Neuronal stem cell (in vitro differentiated cells): ENCODE measurements around the gene TRIM48. TPM values are rescaled to one million over a fixed set of nuclear protein-coding genes. Genes with fewer than 3 reads are reported as not detected.
"Not testable (repeated sequence)": the region's sequence is repeated elsewhere in the genome, so short reads cannot be mapped to it uniquely, and the experiment has no call there.

ENCODE experiments used
- DNase-seq: peaks from one replicate; pipeline ENCODE4 v3.0.0-alpha.2; 2013; ENCODE audit warnings: low spot score
- H2AFZ ChIP-seq: one replicate; pipeline ENCODE4 v1.6.1; 2013; ENCODE audit warnings: mild to moderate bottlenecking, low read length, inconsistent platforms
- H2AK5ac ChIP-seq: 2 replicates; pipeline ENCODE4 v1.6.1; 2013; ENCODE audit warnings: low read depth, mild to moderate bottlenecking, inconsistent platforms, low read length, moderate library complexity, mixed read lengths
- H2BK120ac ChIP-seq: 2 replicates; pipeline ENCODE4 v1.6.1; 2013; ENCODE audit warnings: low read depth, mild to moderate bottlenecking, inconsistent platforms, low read length, moderate library complexity, mixed read lengths
- H2BK12ac ChIP-seq: one replicate; pipeline ENCODE4 v1.6.1; 2013; ENCODE audit warnings: low read length, inconsistent platforms
- H2BK15ac ChIP-seq: 2 replicates; pipeline ENCODE4 v1.6.1; 2013; ENCODE audit warnings: mild to moderate bottlenecking, low read length, inconsistent platforms, mixed read lengths
- H2BK5ac ChIP-seq: one replicate; pipeline ENCODE4 v1.6.1; 2013; ENCODE audit warnings: inconsistent platforms, mild to moderate bottlenecking, low read length, moderate library complexity
- H3K14ac ChIP-seq: one replicate; pipeline ENCODE4 v1.6.1; 2013; ENCODE audit warnings: low read length, inconsistent platforms
- H3K18ac ChIP-seq: 2 replicates; pipeline ENCODE4 v1.6.1; 2013; ENCODE audit warnings: low read length, inconsistent platforms
- H3K23ac ChIP-seq: 2 replicates; pipeline ENCODE4 v1.6.1; 2013; ENCODE audit warnings: low read depth, mild to moderate bottlenecking, mixed read lengths, low read length, inconsistent platforms; ENCODE audit not compliant: poor library complexity
- H3K27ac ChIP-seq: replicated peaks from 3 replicates; pipeline ENCODE4 v1.5.1; 2013; ENCODE audit warnings: low read length, inconsistent platforms
- H3K27me3 ChIP-seq, 3 experiments: 2 replicates each; pipeline ENCODE4 v1.6.1; 2013; ENCODE audit warnings: low read length in 3 of 3, mild to moderate bottlenecking in 2 of 3, inconsistent platforms in 1 of 3, low read depth in 1 of 3, mixed read lengths in 1 of 3, moderate library complexity in 1 of 3; ENCODE audit not compliant: control insufficient read depth in 3 of 3, insufficient read depth in 3 of 3
- H3K36me3 ChIP-seq, 2 donors: replicated peaks in 1 of 2; 2 replicates each; pipeline ENCODE4 v1.6.1; 2013; ENCODE audit warnings: low read length in 2 of 2; ENCODE audit not compliant: control insufficient read depth in 2 of 2, insufficient read depth in 2 of 2
- H3K4ac ChIP-seq: 2 replicates; pipeline ENCODE4 v1.6.1; 2013; ENCODE audit warnings: inconsistent platforms, mild to moderate bottlenecking, low read length, moderate library complexity
- H3K4me1 ChIP-seq, 2 donors: 1 replicate in 1 of 2; 2 replicates in 1 of 2; pipeline ENCODE4 v1.6.1; 2013; ENCODE audit warnings: low read length in 2 of 2, low read depth in 1 of 2; ENCODE audit not compliant: control insufficient read depth in 2 of 2, insufficient read depth in 1 of 2
- H3K4me2 ChIP-seq: one replicate; pipeline ENCODE4 v1.6.1; 2013; ENCODE audit warnings: mild to moderate bottlenecking, low read length, inconsistent platforms; ENCODE audit not compliant: insufficient read depth, poor library complexity, severe bottlenecking
- H3K4me3 ChIP-seq, 2 donors: 2 replicates each; pipeline ENCODE4 v1.5.1; 2013; ENCODE audit warnings: low read length in 2 of 2, mild to moderate bottlenecking in 2 of 2, inconsistent platforms in 1 of 2, moderate library complexity in 1 of 2
- H3K79me1 ChIP-seq: one replicate; pipeline ENCODE4 v1.6.1; 2013; ENCODE audit warnings: low read depth, mild to moderate bottlenecking, inconsistent platforms, low read length, moderate library complexity
- H3K9ac ChIP-seq: one replicate; pipeline ENCODE4 v1.6.1; 2013; ENCODE audit warnings: mild to moderate bottlenecking, low read depth, low read length, inconsistent platforms; ENCODE audit not compliant: poor library complexity
- H3K9me3 ChIP-seq, 2 donors: replicated peaks in 1 of 2; 2 replicates each; pipeline versions ENCODE3 to v1.6.1; 2013; ENCODE audit warnings: low read length in 2 of 2, mild to moderate bottlenecking in 2 of 2, inconsistent platforms in 1 of 2, low read depth in 1 of 2, mixed read lengths in 1 of 2, moderate library complexity in 1 of 2; ENCODE audit not compliant: control insufficient read depth in 2 of 2, insufficient read depth in 1 of 2
- H4K8ac ChIP-seq: one replicate; pipeline ENCODE4 v1.6.1; 2013; ENCODE audit warnings: low read depth, mild to moderate bottlenecking, inconsistent platforms, low read length, moderate library complexity
- H4K91ac ChIP-seq: one replicate; pipeline ENCODE4 v1.6.1; 2013; ENCODE audit warnings: low read length, low read depth, mild to moderate bottlenecking, inconsistent platforms; ENCODE audit not compliant: poor library complexity
- WGBS, 2 donors: extraction: QIAGEN DNeasy Blood & Tissue Kit; methylation state at CpG; one replicate each; pipeline ENCODE4 v1.1.7; 2013; ENCODE audit warnings: missing lambda C conversion rate in 2 of 2, mixed read lengths in 1 of 2; ENCODE audit not compliant: insufficient read length in 2 of 2, insufficient replicate concordance in 1 of 2; ENCODE audit errors: extremely low coverage in 2 of 2; 5-methylcytosine and 5-hydroxymethylcytosine counted together
- polyA plus RNA-seq, 2 experiments: library from polyadenylated mRNA; stranded (reverse); fragments of 200-250 nt; gene quantifications; one replicate each; pipeline ENCODE4 v1.2.3, GENCODE V29; 2013
- small RNA-seq: library from polyadenylated mRNA; stranded (forward); fragments of <200 nt; extraction: miRNeasy Mini kit (QIAGEN cat#:217004); gene quantifications from one replicate; pipeline ENCODE3, GENCODE V24; 2013; ENCODE audit not compliant: insufficient read depth

The TRIM48 gene
- polyA plus RNA-seq (2013, experiment 1 of 2) = not detected
- not detected for polyA plus RNA-seq (2013, experiment 2 of 2)

DNA sequence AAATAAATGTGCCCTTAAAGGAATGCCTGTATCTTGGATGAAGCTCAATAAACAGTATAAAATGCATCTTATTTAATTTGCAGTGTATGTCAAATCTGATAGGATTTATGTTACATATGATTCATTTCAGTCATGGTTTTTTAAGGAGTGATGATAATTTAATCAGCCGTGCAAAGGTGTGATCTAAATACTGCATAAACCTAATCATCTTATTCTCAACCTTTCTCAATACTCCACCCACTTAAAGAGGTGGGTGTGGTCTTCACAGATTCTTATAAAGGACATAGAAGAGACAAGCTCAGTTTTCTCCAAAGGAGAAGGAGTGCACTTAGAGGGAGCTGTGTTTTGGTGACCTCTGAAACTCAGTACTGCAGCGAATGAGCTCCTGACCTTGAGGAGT is at the start of gene TRIM48:
Gene TRIM48 (plus strand): TSS at position 301 of the 400 bp plus-strand sequence. CDS start 113 bp downstream, outside the sequence.
- H3K36me3 ChIP-seq, H2BK120ac ChIP-seq, H3K9ac ChIP-seq, H3K23ac ChIP-seq, H3K4me2 ChIP-seq, H3K18ac ChIP-seq, H3K4me1 ChIP-seq, H2BK15ac ChIP-seq, H2AFZ ChIP-seq, H2BK5ac ChIP-seq, H3K14ac ChIP-seq, H3K4ac ChIP-seq, H3K79me1 ChIP-seq, H2AK5ac ChIP-seq, H2BK12ac ChIP-seq, H4K8ac ChIP-seq, H3K27ac ChIP-seq, H3K9me3 ChIP-seq, DNase-seq, H4K91ac ChIP-seq, H3K27me3 ChIP-seq: not testable (repeated sequence)
- WGBS, 2 donors = no CpG with 5 or more reads among the region's 2 CpGs
- peak within 1 kb of the TSS in 1 of 2 donors; percentile 29 for H3K4me3 ChIP-seq

GRCh38 chr11:55238316-55238715 is 23.6 kb upstream of the TRIM48 start:
- H2BK12ac ChIP-seq, H2AK5ac ChIP-seq, H4K8ac ChIP-seq, H3K23ac ChIP-seq, H3K4me1 ChIP-seq, H3K4me3 ChIP-seq, H2BK15ac ChIP-seq, H2AFZ ChIP-seq, H3K9ac ChIP-seq, H3K79me1 ChIP-seq, H4K91ac ChIP-seq, H3K4ac ChIP-seq, H3K27ac ChIP-seq, H3K27me3 ChIP-seq, H3K4me2 ChIP-seq, H3K36me3 ChIP-seq, H2BK5ac ChIP-seq, H3K18ac ChIP-seq, H2BK120ac ChIP-seq, DNase-seq, H3K14ac ChIP-seq: not testable (repeated sequence)
- no CpG with 5 or more reads among the region's 5 CpGs for WGBS, 2 donors
- peaks cover 3 to 11% of the 10 kb centered on the region in 2 donors for H3K9me3 ChIP-seq

DNA sequence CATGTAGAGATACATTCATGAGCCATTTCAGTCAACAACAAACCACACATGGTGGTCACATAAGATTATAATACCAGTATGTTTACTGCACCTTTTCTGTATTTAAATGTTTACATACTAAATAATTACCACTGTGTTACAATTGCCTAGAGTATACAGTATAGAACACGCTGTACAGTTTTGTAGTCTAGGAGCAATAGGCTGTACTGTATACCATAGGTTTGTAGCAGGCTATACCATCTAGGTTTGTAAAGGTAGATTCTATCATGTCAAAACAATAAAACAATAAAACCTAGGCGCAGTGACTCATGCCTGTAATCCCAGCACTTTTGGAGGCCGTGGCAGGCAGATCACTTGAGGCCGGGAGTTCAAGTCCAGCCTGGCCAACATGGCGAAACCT is 1.1 kb downstream of the TRIM48 start:
- Histone ChIP-seq H3K9ac (no peak overlapping the region), H4K91ac (no peak overlapping the region), H2AFZ (no peak overlapping the region), H3K4me3 (peak overlapping the region in 1 of 2 donors; percentile 29), H3K4me2 (no peak overlapping the region), H4K8ac (no peak overlapping the region), H3K4ac (no peak overlapping the region), H3K9me3 (no peaks in the 10 kb centered on the region), H2BK12ac (no peak overlapping the region), H2BK15ac (no peak overlapping the region), H2AK5ac (no peak overlapping the region), H3K27ac (no peak overlapping the region), H3K18ac (no peak overlapping the region), H2BK120ac (no peak overlapping the region), H3K23ac (no peak overlapping the region), H2BK5ac (no peak overlapping the region), H3K36me3 (no peaks in the 10 kb centered on the region), H3K4me1 (no peaks in the 10 kb centered on the region), H3K27me3 (no peaks in the 10 kb centered on the region), H3K14ac (no peak overlapping the region), H3K79me1 (no peaks in the 10 kb centered on the region)
- DNase-seq = no peak
- WGBS, 2 donors = no CpG with 5 or more reads among the region's 5 CpGs

Small RNA genes within 50 kb of the gene (small RNA-seq; reads per million reads assigned to genes)
- gene AP005597.4 = not detected
